Fibroblast of lung (primary cell): ENCODE data around the gene PHETA1.

Source experiments
- CTCF ChIP-seq, 2 donors: IDR thresholded peaks in 1 of 2; conservative IDR thresholded peaks in 1 of 2; 1 replicate in 1 of 2; 2 replicates in 1 of 2; pipeline ENCODE4 v1.5.1; 2011 to 2012; ENCODE audit warnings: low read length in 2 of 2, control low read depth in 1 of 2, inconsistent platforms in 1 of 2, low read depth in 1 of 2, mild to moderate bottlenecking in 1 of 2
- EZH2 ChIP-seq: IDR thresholded peaks from 2 replicates; pipeline ENCODE4 v1.5.1; 2012; ENCODE audit warnings: low read length, control low read depth, mild to moderate bottlenecking; ENCODE audit errors: missing control alignments

GRCh38 chr12:111411185-111411764 lies 42.4 kb upstream of the PHETA1 start:
- no peak for TF ChIP-seq CTCF (conservative IDR thresholded peaks at IDR 0.05 in 1 of 2, IDR thresholded peaks at IDR 0.05 in 1 of 2; ENCODE audit: low read depth in 1 of 2, low read length in 2 of 2)
- TF ChIP-seq EZH2, result no peak
